Trophoblast cell (in vitro differentiated cells and primary cell): ENCODE data around the gene PWWP2B.

ENCODE experiments used
- DNase-seq, 2 donors: peaks; one replicate each; pipeline ENCODE4 v3.0.0-alpha.2; 2016
- H2AFZ ChIP-seq: 2 replicates; pipeline ENCODE4 v1.6.1; 2013; ENCODE audit warnings: low read length, moderate library complexity, mild to moderate bottlenecking; ENCODE audit not compliant: insufficient read depth, poor library complexity
- H2AK5ac ChIP-seq: 2 replicates; pipeline ENCODE4 v1.6.1; 2013; ENCODE audit warnings: mild to moderate bottlenecking, low read length
- H2BK120ac ChIP-seq: 2 replicates; pipeline ENCODE4 v1.6.1; 2013; ENCODE audit warnings: low read length, mild to moderate bottlenecking, moderate library complexity; ENCODE audit not compliant: insufficient read depth, poor library complexity
- H2BK12ac ChIP-seq: 2 replicates; pipeline ENCODE4 v1.6.1; 2013; ENCODE audit warnings: mild to moderate bottlenecking, low read length, moderate library complexity
- H2BK5ac ChIP-seq: 2 replicates; pipeline ENCODE4 v1.6.1; 2013; ENCODE audit warnings: low read length, low read depth, moderate library complexity, mild to moderate bottlenecking; ENCODE audit not compliant: poor library complexity
- H3K14ac ChIP-seq: 2 replicates; pipeline ENCODE4 v1.6.1; 2013; ENCODE audit warnings: mild to moderate bottlenecking, low read length
- H3K18ac ChIP-seq: 2 replicates; pipeline ENCODE4 v1.6.1; 2013; ENCODE audit warnings: mild to moderate bottlenecking, low read length
- H3K23ac ChIP-seq: 2 replicates; pipeline ENCODE4 v1.6.1; 2013; ENCODE audit warnings: low read length
- H3K27ac ChIP-seq: 2 replicates; pipeline ENCODE4 v1.5.1; 2013; ENCODE audit warnings: low read depth, mild to moderate bottlenecking, inconsistent platforms, low read length, moderate library complexity
- H3K27me3 ChIP-seq: 2 replicates; pipeline ENCODE4 v1.6.1; 2013; ENCODE audit warnings: inconsistent platforms, mild to moderate bottlenecking, low read length, moderate library complexity; ENCODE audit not compliant: insufficient read depth
- H3K36me3 ChIP-seq, 2 experiments: 1 replicate in 1 of 2; 2 replicates in 1 of 2; pipeline ENCODE4 v1.6.1; 2013; ENCODE audit warnings: low read length in 2 of 2, mild to moderate bottlenecking in 2 of 2, moderate library complexity in 1 of 2; ENCODE audit not compliant: insufficient read depth in 2 of 2, control insufficient read depth in 1 of 2
- H3K4ac ChIP-seq: 2 replicates; pipeline ENCODE4 v1.6.1; 2013; ENCODE audit warnings: low read depth, mild to moderate bottlenecking, low read length, moderate library complexity
- H3K4me1 ChIP-seq, 2 experiments: 1 replicate in 1 of 2; 2 replicates in 1 of 2; pipeline ENCODE4 v1.6.1; 2013; ENCODE audit warnings: low read length in 2 of 2, mild to moderate bottlenecking in 2 of 2, moderate library complexity in 1 of 2; ENCODE audit not compliant: insufficient read depth in 2 of 2, control insufficient read depth in 1 of 2
- H3K4me2 ChIP-seq: 2 replicates; pipeline ENCODE4 v1.6.1; 2013; ENCODE audit warnings: inconsistent platforms, mild to moderate bottlenecking, low read length, moderate library complexity
- H3K4me3 ChIP-seq: 2 replicates; pipeline ENCODE4 v1.5.1; 2013; ENCODE audit warnings: mild to moderate bottlenecking, low read depth, low read length, inconsistent platforms
- H3K79me1 ChIP-seq: one replicate; pipeline ENCODE4 v1.6.1; 2013; ENCODE audit warnings: low read length
- H3K79me2 ChIP-seq: 2 replicates; pipeline ENCODE4 v1.6.1; 2013; ENCODE audit warnings: low read length, mild to moderate bottlenecking; ENCODE audit not compliant: control insufficient read depth, insufficient read depth, poor library complexity
- H3K9ac ChIP-seq: 2 replicates; pipeline ENCODE4 v1.6.1; 2013; ENCODE audit warnings: mild to moderate bottlenecking, low read length
- H3K9me3 ChIP-seq: 2 replicates; pipeline ENCODE4 v1.6.1; 2013; ENCODE audit warnings: low read depth, mild to moderate bottlenecking, control low read depth, inconsistent platforms, low read length; ENCODE audit not compliant: insufficient read depth
- H4K12ac ChIP-seq: 2 replicates; pipeline ENCODE4 v1.6.1; 2013; ENCODE audit warnings: low read depth, mild to moderate bottlenecking, low read length, moderate library complexity
- H4K8ac ChIP-seq: 2 replicates; pipeline ENCODE4 v1.6.1; 2013; ENCODE audit warnings: low read depth, mild to moderate bottlenecking, low read length, moderate library complexity
- H4K91ac ChIP-seq: one replicate; pipeline ENCODE4 v1.6.1; 2013; ENCODE audit warnings: low read depth, mild to moderate bottlenecking, low read length, moderate library complexity
- WGBS: extraction: QIAGEN DNeasy Blood & Tissue Kit; methylation state at CpG from one replicate; pipeline ENCODE4 v1.1.7; 2013; ENCODE audit warnings: missing lambda C conversion rate; ENCODE audit not compliant: insufficient read length, insufficient coverage; ENCODE audit errors: extremely low coverage; 5-methylcytosine and 5-hydroxymethylcytosine counted together

PWWP2B gene

GRCh38 chr10:132416566-132417256 is 19.7 kb downstream of the PWWP2B start:
- no peak overlapping the region for H2BK5ac ChIP-seq
- peaks cover 22% of the 10 kb centered on the region for H3K79me2 ChIP-seq
- H3K4me1 ChIP-seq = peaks cover 53 to 59% of the 10 kb centered on the region in 2 experiments
- no peaks in the 10 kb centered on the region for H3K27me3 ChIP-seq
- peak overlapping the region; percentile 26 for H3K4ac ChIP-seq
- H2AK5ac ChIP-seq = no peak overlapping the region
- H2BK12ac ChIP-seq = no peak overlapping the region
- no peak overlapping the region for H3K9ac ChIP-seq
- peaks cover 6% of the 10 kb centered on the region for H3K9me3 ChIP-seq
- no peak overlapping the region for H4K12ac ChIP-seq
- H2BK120ac ChIP-seq = no peak overlapping the region
- peaks cover 19% of the 10 kb centered on the region for H3K79me1 ChIP-seq
- H2AFZ ChIP-seq = no peak overlapping the region
- H3K23ac ChIP-seq = no peak overlapping the region
- no peak overlapping the region for H3K14ac ChIP-seq
- no peak overlapping the region for H3K27ac ChIP-seq
- no peak overlapping the region for H3K4me3 ChIP-seq
- peak overlapping the region; percentile 9 for H3K18ac ChIP-seq
- no peak for DNase-seq
- H4K8ac ChIP-seq = no peak overlapping the region
- H4K91ac ChIP-seq = no peak overlapping the region
- H3K4me2 ChIP-seq = no peak overlapping the region
- whole genome bisulfite sequencing = no CpG with 5 or more reads among the region's 32 CpGs
- H3K36me3 ChIP-seq = peaks cover 26 to 38% of the 10 kb centered on the region in 2 experiments

DNA sequence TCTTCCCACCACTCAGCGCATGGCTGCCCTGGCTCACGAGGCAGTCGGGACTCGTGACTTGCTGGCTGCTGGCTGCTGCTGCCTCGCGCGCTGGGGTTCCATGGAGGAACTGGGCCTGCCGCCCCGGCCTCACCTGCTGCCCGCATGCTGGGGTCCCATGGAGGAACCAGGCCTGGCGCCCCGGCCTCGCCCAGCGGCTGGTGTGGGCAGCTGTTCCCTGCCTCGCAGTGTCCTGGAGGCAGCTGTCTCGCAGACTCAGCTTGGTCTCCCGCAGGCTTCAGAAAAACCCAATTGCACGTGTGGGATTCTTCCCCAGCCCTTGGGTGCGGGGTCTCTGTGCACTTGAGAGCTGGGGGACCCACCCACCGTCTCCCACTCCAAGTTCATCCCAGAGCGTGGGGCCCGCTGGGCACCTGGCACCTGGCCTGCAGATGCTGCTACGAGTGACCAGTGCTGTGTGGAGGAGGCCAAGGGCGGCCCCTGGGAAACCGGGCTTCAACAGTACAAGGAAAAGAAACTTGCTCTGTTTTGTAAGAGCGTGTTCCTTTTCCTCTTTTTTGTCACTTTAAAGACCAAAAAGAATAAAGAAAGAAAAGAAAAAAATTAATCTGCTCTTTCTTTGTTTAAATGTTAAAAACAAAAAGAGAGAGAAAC is 20.4 kb downstream of the PWWP2B start:
- Histone ChIP-seq H3K4me3 (no peak overlapping the region), H3K79me1 (peaks cover 19% of the 10 kb centered on the region), H3K36me3 (peaks cover 26 to 38% of the 10 kb centered on the region in 2 experiments), H3K4ac (peak overlapping the region; percentile 26), H2BK12ac (no peak overlapping the region), H3K18ac (no peak overlapping the region), H3K23ac (no peak overlapping the region), H4K8ac (no peak overlapping the region), H3K14ac (no peak overlapping the region), H3K9ac (no peak overlapping the region), H3K9me3 (peaks cover 6% of the 10 kb centered on the region), H2BK120ac (no peak overlapping the region), H3K27ac (no peak overlapping the region), H2BK5ac (no peak overlapping the region), H3K4me2 (no peak overlapping the region), H4K91ac (no peak overlapping the region), H3K27me3 (no peaks in the 10 kb centered on the region), H4K12ac (no peak overlapping the region), H2AK5ac (no peak overlapping the region), H3K4me1 (peaks cover 52 to 58% of the 10 kb centered on the region in 2 experiments), H3K79me2 (peaks cover 21% of the 10 kb centered on the region), H2AFZ (no peak overlapping the region)
- no CpG with 5 or more reads among the region's 26 CpGs for WGBS
- no peak for DNase-seq

GRCh38 chr10:132417957-132418441 is 21.0 kb downstream of the PWWP2B start:
- peaks cover 22 to 36% of the 10 kb centered on the region in 2 experiments for H3K36me3 ChIP-seq
- H3K23ac ChIP-seq = no peak overlapping the region
- H4K8ac ChIP-seq = peak overlapping the region; percentile 69
- H3K27me3 ChIP-seq = no peaks in the 10 kb centered on the region
- peaks cover 17% of the 10 kb centered on the region for H3K79me1 ChIP-seq
- H2AK5ac ChIP-seq = peak overlapping the region; percentile 59
- H3K4me1 ChIP-seq = peaks cover 51 to 53% of the 10 kb centered on the region in 2 experiments
- peak overlapping the region; percentile 4 for H3K4ac ChIP-seq
- H2AFZ ChIP-seq = peak overlapping the region; percentile 3
- H4K91ac ChIP-seq = no peak overlapping the region
- H3K18ac ChIP-seq = peak overlapping the region; percentile 24
- H3K9me3 ChIP-seq = peaks cover 6% of the 10 kb centered on the region
- H3K27ac ChIP-seq = peak overlapping the region; percentile 25
- peak overlapping the region; percentile 19 for H2BK12ac ChIP-seq
- DNase-seq = peak in 1 of 2 donors; percentile 38
- H3K9ac ChIP-seq = no peak overlapping the region
- no peak overlapping the region for H2BK5ac ChIP-seq
- peak overlapping the region; percentile 32 for H3K14ac ChIP-seq
- H2BK120ac ChIP-seq = peak overlapping the region; percentile 6
- peak overlapping the region; percentile 22 for H4K12ac ChIP-seq
- peaks cover 17% of the 10 kb centered on the region for H3K79me2 ChIP-seq
- no peak overlapping the region for H3K4me3 ChIP-seq
- no CpG with 5 or more reads among the region's 20 CpGs for WGBS
- H3K4me2 ChIP-seq = no peak overlapping the region

DNA sequence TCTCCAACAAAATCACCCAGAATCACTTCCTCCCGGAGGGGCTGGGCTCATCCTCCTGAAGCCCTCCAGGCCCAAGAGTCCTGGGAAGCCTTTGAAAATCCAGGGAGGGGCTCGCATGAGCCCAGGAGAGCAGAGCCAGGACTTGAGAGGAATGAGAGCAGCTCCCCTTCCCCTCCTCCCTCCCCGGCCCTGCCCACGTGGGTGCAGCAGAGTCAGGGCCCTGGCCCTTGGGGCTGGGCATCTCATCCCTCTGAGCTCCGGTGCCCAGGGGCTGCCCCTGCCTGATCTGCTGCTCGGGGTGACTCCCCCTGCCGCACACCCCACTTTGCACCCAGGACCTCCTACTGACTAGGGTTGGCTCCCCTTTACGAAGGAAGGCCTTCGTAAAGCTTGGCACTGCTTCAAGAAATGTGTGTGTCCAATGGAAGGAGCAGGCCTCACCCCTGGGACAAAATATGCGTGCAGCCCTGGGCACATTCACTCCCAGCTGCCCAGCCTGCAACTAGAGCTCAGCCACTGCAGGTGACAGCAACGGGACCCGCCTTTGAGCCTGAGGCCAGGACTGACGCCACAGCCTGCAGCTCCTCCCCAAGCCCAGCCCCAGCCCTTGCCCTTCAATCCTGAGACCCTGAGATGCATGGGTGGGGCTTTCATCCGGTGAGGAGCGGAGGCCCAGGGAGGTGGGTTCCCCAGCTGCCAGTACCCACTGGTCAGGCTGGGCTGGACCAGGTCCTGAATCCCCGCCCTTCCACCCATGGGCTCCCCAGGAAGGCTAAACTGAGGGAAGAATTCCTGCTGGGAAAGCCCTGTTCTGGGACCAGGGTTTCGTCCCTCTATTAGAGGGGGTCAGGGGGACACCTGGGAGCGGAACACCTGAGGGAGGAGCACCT is 21.8 kb downstream of the PWWP2B start:
- peaks cover 17% of the 10 kb centered on the region for H3K79me1 ChIP-seq
- no peak overlapping the region for H2AFZ ChIP-seq
- no peaks in the 10 kb centered on the region for H3K27me3 ChIP-seq
- H3K36me3 ChIP-seq = peaks cover 20 to 35% of the 10 kb centered on the region in 2 experiments
- H3K79me2 ChIP-seq = peaks cover 13% of the 10 kb centered on the region
- no CpG with 5 or more reads among the region's 18 CpGs for WGBS
- H2BK5ac ChIP-seq = no peak overlapping the region
- H3K4me2 ChIP-seq = no peak overlapping the region
- peak overlapping the region; percentile 25 for H3K27ac ChIP-seq
- peak overlapping the region; percentile 14 for H4K8ac ChIP-seq
- H3K18ac ChIP-seq = peak overlapping the region; percentile 70
- H3K23ac ChIP-seq = no peak overlapping the region
- peaks cover 10% of the 10 kb centered on the region for H3K9me3 ChIP-seq
- H3K14ac ChIP-seq = no peak overlapping the region
- no peak overlapping the region for H4K12ac ChIP-seq
- H4K91ac ChIP-seq = peak overlapping the region; percentile 16
- no peak overlapping the region for H2BK12ac ChIP-seq
- peaks cover 45 to 47% of the 10 kb centered on the region in 2 experiments for H3K4me1 ChIP-seq
- peak; percentile 95 to 97 for DNase-seq
- H3K4me3 ChIP-seq = no peak overlapping the region
- H2AK5ac ChIP-seq = peak overlapping the region; percentile 34
- no peak overlapping the region for H3K9ac ChIP-seq
- H2BK120ac ChIP-seq = no peak overlapping the region
- H3K4ac ChIP-seq = peak overlapping the region; percentile 2
